ENCODE results near the gene INVS. TPM values are rescaled to one million over a fixed set of nuclear protein-coding genes. Genes with fewer than 3 reads are reported as not detected.

INVS gene
- polyA plus RNA-seq, 1 of the 3 experiments (the other 2 are of a cell fraction): 8.1 TPM

DNA sequence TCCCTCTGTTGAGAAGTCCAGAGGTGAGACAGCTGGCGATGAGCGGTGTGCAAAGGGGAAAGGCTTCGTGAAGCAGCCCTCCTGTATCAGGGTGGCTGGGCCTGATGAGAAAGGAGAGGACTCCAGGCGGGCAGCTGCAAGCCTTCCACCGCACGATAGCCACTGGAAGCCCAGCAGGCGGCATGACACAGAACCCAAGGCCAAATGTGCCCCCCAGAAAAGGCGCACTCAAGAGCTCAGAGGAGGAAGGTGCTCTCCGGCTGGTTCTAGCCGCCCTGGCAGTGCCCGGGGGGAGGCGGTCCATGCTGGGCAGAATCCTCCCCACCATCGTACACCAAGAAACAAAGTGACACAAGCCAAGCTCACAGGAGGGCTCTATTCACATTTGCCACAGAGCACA is 193.4 kb downstream of the INVS start:
- TF ChIP-seq, protein P1, sequence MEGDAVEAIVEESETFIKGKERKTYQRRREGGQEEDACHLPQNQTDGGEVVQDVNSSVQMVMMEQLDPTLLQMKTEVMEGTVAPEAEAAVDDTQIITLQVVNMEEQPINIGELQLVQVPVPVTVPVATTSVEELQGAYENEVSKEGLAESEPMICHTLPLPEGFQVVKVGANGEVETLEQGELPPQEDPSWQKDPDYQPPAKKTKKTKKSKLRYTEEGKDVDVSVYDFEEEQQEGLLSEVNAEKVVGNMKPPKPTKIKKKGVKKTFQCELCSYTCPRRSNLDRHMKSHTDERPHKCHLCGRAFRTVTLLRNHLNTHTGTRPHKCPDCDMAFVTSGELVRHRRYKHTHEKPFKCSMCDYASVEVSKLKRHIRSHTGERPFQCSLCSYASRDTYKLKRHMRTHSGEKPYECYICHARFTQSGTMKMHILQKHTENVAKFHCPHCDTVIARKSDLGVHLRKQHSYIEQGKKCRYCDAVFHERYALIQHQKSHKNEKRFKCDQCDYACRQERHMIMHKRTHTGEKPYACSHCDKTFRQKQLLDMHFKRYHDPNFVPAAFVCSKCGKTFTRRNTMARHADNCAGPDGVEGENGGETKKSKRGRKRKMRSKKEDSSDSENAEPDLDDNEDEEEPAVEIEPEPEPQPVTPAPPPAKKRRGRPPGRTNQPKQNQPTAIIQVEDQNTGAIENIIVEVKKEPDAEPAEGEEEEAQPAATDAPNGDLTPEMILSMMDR (IDR thresholded peaks at IDR 0.05): no peak
- TF ChIP-seq RFX5 (IDR thresholded peaks at IDR 0.05; ENCODE audit: low read length): no peak
- TF ChIP-seq EZH2phosphoT487 (IDR thresholded peaks at IDR 0.05; ENCODE audit: borderline replicate concordance, low read depth): no peak
- no peak for TF ChIP-seq CHD2 (IDR thresholded peaks at IDR 0.05; ENCODE audit: low read length, partially characterized antibody)
- no peak for TF ChIP-seq GABPA (IDR thresholded peaks at IDR 0.05; ENCODE audit: low read depth)
- no peak for TF ChIP-seq NRF1 (IDR thresholded peaks at IDR 0.05; ENCODE audit: low read depth, low read length)
- TF ChIP-seq PBX3 (IDR thresholded peaks at IDR 0.05): no peak
- TF ChIP-seq, protein P2, sequence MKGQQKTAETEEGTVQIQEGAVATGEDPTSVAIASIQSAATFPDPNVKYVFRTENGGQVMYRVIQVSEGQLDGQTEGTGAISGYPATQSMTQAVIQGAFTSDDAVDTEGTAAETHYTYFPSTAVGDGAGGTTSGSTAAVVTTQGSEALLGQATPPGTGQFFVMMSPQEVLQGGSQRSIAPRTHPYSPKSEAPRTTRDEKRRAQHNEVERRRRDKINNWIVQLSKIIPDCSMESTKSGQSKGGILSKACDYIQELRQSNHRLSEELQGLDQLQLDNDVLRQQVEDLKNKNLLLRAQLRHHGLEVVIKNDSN (IDR thresholded peaks at IDR 0.05; ENCODE audit: borderline replicate concordance, low read depth): no peak
- TF ChIP-seq JUND (IDR thresholded peaks at IDR 0.05): no peak
- no peak for TF ChIP-seq FOSL2 (IDR thresholded peaks at IDR 0.05; ENCODE audit: borderline replicate concordance, low read depth)
- no peak for TF ChIP-seq EP300 (IDR thresholded peaks at IDR 0.05; ENCODE audit: borderline replicate concordance in 1 of 2, low read depth in 1 of 2, low read length in 1 of 2)
- TF ChIP-seq YY1 (IDR thresholded peaks at IDR 0.05; ENCODE audit: low read depth): no peak
- H3K4me2 ChIP-seq: no peak overlapping the region
- H3K4me3 ChIP-seq (ENCODE audit: low read depth in 2 of 2, low read length in 1 of 2): no peak overlapping the region
- DNase-seq: no peak
- no peak overlapping the region for H3K27ac ChIP-seq (ENCODE audit: low read depth in 2 of 2, low read length in 1 of 2)
- H3K79me2 ChIP-seq (ENCODE audit: insufficient read depth): peaks cover 70% of the 10 kb centered on the region
- H3K36me3 ChIP-seq (replicated peaks in 1 of 2; ENCODE audit: control insufficient read depth in 1 of 2, insufficient read depth in 2 of 2, low read length in 1 of 2): peaks cover 69 to 79% of the 10 kb centered on the region in 2 experiments
- H2AFZ ChIP-seq (ENCODE audit: low read depth): no peak overlapping the region
- H3K9me3 ChIP-seq: no peaks in the 10 kb centered on the region
- H3K27me3 ChIP-seq (ENCODE audit: insufficient read depth): no peaks in the 10 kb centered on the region
- H3F3A ChIP-seq (replicated peaks; ENCODE audit: insufficient read depth): peaks cover 11% of the 10 kb centered on the region
- H4K20me1 ChIP-seq (ENCODE audit: insufficient read depth): 0 out of 2 replicates have a peak, but pooled peaks cover 3% of the 10 kb centered on the region
- no peaks in the 10 kb centered on the region for H3K4me1 ChIP-seq (ENCODE audit: control insufficient read depth in 1 of 2, insufficient read depth in 2 of 2, low read depth in 1 of 2, low read length in 1 of 2)
- 99% methylated on average over 8 of the region's 13 CpGs for WGBS (ENCODE audit: low lambda C conversion rate)
- ChIA-PET POLR2A (no interaction called here), CTCF (no interaction called here)
- no peaks in the 10 kb centered on the region for H3K9me2 ChIP-seq
- no peak overlapping the region for H3K9ac ChIP-seq

DNA sequence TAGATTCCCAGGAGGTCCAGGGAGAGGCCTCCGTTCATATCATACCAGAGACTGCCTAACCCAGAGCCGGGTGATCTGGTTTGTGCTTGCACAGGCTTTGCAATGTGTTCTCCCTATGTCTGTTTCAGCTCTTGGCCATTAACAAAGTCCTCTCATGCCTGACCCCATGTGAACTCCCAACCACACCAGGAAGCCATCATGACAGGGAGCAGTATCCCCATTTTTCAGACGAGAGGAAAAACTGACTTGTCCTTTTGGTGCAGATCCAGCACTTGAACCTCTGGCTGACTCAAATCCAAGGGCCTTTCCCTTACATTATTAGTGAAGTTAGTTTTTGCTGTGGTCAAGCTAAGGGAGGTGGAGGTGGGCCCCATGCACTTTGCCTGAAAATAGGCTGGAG is 195.3 kb downstream of the INVS start:
- ChIA-PET CTCF (no interaction called here), POLR2A (no interaction called here)
- H3K4me1 ChIP-seq (ENCODE audit: control insufficient read depth in 1 of 2, insufficient read depth in 2 of 2, low read depth in 1 of 2, low read length in 1 of 2): no peaks in the 10 kb centered on the region
- H3K27ac ChIP-seq (ENCODE audit: low read depth in 2 of 2, low read length in 1 of 2): no peak overlapping the region
- H3K9me3 ChIP-seq: no peaks in the 10 kb centered on the region
- H3K4me3 ChIP-seq (ENCODE audit: low read depth in 2 of 2, low read length in 1 of 2): no peak overlapping the region
- no peak overlapping the region for H3K9ac ChIP-seq
- H2AFZ ChIP-seq (ENCODE audit: low read depth): no peak overlapping the region
- peaks cover 75% of the 10 kb centered on the region for H3K79me2 ChIP-seq (ENCODE audit: insufficient read depth)
- TF ChIP-seq MEF2A (IDR thresholded peaks at IDR 0.05; ENCODE audit: borderline replicate concordance, low read depth) (no peak), RAD21 (IDR thresholded peaks at IDR 0.05; ENCODE audit: low read length) (no peak)
- TF ChIP-seq, protein P1 (IDR thresholded peaks at IDR 0.05): no peak
- peaks cover 56 to 85% of the 10 kb centered on the region in 2 experiments for H3K36me3 ChIP-seq (replicated peaks in 1 of 2; ENCODE audit: control insufficient read depth in 1 of 2, insufficient read depth in 2 of 2, low read length in 1 of 2)
- peaks cover 3% of the 10 kb centered on the region for H3F3A ChIP-seq (replicated peaks; ENCODE audit: insufficient read depth)
- H3K27me3 ChIP-seq (ENCODE audit: insufficient read depth): no peaks in the 10 kb centered on the region
- no peaks in the 10 kb centered on the region for H3K9me2 ChIP-seq
- H4K20me1 ChIP-seq (ENCODE audit: insufficient read depth): 0 out of 2 replicates have a peak, but pooled peaks cover 3% of the 10 kb centered on the region
- H3K4me2 ChIP-seq: no peak overlapping the region
- 82% methylated on average over 2 of the region's 3 CpGs for WGBS (ENCODE audit: low lambda C conversion rate)
- no peak for DNase-seq

Data from SK-N-SH (cell line).